HG03159 (cell line): ENCODE results near the gene KRTAP3-2.

ENCODE experiments used
- ATAC-seq: cut with Tn5 transposase; IDR thresholded peaks from one replicate; pipeline ENCODE4 v1.9.1; 2021; ENCODE audit warnings: mild to moderate bottlenecking, moderate library complexity; ENCODE audit not compliant: unreplicated experiment

Gene KRTAP3-2

DNA sequence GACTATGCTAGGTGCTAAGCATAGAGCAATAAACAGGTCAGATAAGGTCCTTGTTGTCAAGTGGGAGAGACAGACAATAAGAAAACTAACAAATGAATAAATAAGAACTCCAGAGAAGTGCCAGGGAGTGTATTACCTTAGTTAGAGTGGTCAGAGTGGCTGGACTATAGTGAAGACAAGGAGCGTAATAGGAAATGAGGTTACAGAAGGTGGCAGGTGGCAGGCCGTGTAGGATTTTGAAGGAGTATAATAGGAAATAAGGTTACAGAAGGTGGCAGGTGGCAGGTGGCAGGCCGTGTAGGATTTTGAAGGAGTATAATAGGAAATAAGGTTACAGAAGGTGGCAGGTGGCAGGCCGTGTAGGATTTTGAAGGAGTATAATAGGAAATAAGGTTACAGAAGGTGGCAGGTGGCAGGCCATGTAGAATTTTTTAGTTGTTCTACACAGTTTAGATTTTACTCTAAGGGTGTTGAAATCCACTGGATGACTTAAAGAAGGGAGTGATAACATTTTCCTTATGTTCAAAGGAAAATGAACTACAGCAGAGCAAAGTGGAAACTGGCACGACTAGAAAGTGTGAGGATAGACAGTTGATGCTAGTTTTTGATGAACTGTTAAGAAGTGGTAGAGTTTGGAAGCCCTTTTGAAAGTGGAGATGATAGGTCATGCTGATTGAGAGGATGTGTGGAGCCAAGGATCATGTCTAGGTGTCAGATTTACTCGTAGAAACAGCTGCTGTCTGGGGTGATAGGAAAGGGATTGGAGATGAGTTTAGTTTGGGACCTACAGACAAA is 12.8 kb upstream of the KRTAP3-2 start:
- no peak for ATAC-seq

DNA sequence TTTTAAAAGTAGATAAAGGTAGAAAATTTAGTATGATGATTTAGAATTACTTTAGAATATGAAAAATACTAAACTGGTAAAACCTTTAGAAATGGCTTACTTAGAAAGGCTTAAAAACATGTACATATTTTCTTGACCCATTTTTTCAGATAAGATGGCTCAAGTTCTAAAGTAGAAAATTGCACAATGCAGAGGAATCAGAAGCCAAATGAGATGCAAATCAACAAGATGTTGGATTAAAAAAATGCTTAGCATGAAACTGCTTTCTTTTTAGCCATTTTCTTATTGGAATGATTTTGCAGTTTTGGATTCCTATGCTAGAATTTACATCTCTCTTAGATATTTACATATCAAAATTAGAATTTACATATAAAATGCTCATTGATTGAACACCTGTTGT is 10.7 kb upstream of the KRTAP3-2 start:
- no peak for ATAC-seq

DNA sequence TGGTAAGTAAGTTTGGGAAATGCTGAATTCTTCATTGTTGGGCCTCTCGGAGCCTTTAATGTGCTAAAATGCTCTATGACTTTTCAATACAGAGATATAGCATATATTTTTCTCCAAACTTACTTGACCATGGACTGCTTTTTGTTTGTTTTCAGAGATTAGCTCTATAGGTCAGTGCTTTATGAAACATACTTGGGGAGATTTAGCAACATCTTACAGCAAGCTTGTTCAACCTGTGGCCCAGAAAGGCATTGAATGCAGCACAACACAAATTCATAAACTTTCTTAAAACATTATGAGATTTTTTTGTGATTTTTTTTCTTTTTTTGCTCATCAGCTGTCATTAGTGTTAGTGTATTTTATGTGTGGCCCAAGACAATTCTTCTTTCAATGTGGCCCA is 10.2 kb upstream of the KRTAP3-2 start:
- ATAC-seq = no peak

DNA sequence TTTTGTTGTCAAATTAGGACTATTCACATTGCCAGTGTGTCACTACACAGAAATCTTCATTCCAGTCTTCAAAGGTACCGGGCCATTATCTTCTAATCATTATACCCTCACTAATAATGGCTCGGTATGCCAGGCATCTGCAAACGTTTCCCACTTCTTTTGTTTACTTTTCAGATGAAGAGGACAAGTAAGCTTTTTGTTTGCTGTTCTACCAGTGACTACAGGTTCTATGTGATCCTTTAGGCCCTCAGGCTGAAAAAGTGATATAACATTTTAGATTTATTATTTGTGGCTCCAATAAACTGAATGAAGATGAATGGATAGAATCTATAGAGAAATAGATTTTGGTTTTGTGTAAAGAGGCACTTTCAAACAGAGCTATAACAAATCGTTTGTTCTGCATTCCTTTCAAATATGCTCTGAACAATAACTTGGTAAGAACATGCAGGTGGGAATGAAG is 9.6 kb upstream of the KRTAP3-2 start:
- no peak for ATAC-seq

DNA sequence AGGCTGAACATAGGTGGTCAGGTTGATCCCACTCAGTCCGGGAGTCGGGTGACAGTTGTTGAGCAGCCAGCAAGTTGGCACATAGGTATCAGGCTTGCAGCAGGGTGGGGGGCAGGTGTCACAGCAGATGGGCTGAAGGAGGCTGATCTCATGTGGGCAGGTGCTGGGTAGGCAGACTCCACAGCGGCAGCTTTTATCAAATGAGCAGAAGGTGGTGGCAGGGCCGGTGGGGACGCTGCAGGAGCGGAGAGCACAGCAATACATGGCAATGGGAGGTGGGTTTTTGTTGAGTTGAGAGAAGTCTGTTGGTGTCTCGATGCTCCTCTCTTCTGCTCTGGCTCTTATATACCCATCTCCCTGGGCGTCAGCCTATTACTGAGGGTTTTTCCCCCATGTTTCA is 9.1 kb upstream of the KRTAP3-2 start, which contains the start of gene KRTAP3-1:
Gene KRTAP3-1 (minus strand): TSS at position 318 of the 400 bp plus-strand sequence. CDS start 54 bp downstream, at position 264.
- no peak for ATAC-seq

DNA sequence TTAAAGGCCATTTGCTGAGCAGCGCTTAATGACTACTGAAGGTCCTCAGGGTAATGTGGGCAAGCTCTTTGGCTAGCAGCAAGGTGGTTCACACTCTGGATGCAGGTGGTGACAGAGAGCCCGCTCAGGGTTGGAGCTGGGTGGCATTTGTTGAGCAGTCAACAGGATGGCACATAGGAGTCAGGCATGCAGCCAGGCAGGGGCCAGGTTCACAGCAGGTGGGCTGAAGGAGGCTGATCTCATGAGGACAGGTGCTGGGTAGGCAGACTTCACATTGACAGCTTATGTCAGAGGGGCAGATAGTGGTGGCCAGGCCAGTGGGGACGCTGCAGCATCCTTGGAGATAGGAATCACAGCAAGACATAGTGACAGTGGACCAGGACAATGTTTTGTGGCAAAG is 4.7 kb upstream of the KRTAP3-2 start:
- ATAC-seq = no peak

DNA sequence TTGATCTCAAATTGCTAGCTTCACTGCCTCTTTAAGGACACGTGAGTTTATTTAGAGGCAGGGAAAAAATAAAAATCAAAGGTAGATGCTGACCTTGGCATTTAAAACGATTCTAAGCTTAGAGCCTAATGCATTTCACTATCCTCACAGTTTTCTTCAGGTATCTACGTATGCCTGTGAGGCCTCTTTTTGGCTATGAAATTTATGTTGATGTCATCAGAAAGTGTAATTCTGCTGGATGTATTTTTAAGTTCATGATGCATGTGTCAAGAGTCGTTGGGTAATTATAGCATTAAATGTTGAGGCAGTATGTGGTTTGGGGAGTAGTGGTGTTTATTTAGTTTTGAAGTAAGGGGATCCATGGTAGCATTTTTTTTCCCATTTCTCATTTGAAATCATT is 4.2 kb upstream of the KRTAP3-2 start:
- no peak for ATAC-seq

DNA sequence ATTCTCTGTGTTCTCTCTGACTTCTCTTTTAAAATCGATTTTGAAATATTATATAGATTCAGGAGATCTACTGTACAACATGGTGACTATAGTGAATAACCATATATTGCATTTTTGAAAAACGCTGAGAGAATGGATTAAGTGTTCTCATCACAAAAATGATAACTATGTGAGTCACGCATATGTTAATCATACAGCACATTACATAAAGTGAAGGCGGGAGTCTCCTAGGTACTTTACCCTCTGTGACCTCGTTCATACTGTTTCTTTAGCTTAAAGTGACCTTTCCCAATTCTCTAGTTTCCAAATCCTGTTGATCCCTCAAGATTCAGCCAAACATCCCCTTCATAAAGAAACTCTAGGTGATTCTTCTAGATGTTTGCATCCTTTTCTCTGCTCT is 3.1 kb upstream of the KRTAP3-2 start:
- no peak for ATAC-seq

DNA sequence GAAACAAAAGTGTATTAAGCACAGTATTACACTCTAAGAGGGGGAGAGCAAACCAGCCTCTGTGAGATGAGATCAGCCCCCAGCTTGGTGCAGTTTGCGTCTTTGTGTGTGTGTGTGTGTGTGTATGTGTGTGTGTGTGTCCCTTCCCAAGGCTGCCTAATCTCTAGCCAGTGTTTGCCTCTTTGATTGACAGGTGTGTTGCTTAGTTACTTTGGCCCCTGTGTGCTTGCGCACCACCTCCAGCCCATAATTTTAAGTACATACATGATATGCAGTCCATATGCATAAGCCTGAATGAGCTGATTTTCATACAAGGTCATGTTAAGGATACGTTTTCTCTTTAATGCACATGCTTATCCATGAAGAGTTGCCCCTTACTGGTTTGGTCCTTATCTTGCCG is 2.1 kb upstream of the KRTAP3-2 start:
- no peak for ATAC-seq

DNA sequence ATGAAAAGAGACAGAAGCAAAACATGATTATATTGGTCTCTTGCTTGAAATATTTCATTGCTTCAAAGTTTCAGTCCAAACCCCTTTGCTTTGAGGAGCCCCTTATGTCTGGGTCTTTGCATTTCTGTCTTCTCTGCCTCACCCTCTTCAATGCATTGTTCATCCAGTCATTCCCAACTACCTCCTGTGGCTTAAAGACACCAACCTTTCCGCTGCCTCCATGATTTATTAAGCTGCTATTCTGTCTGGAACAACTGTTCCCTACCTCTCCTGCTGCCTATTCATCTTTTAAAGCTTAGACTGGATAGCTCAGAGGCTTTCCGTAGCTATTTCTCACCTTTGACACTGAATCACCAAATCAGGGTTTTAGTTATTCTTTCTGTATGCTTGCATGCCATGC is 2.3 kb downstream of the KRTAP3-2 start:
- no peak for ATAC-seq

DNA sequence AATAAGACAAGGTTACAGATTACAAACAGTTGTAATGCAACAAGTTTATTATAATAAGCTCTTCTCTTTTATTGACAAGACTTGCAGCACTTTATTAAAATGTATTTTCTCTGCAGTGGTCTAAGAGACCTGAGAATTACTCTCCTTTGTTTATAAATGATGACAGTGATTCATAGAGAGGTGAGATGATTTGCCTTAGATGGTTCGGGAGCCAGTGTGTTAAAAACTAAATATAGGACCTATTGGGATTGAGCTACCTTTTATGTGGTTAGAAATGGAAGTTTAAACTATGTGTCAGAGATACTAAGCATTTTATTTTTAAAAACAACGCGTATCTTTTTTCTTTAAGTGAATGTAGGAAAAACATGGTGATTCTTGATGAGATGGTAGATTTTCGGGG is 2.9 kb downstream of the KRTAP3-2 start:
- no peak for ATAC-seq

DNA sequence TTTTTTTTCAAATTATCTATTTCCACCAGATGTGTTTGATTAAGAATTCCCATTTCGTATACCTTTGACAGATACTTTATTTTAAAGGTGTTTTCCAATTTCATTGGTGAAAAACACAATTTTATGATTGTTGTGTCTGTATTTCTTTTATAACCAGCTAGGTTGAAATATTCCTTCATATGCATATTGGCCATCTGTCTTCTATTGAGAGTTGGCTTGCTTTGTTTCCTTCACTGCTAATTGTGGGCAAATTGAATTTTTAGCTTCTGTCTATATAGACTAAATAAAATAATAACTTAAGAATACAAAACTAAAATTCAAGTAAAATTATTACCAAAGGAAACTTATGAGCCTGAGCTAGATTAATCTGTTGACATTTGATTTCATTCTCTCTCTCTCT is 4.6 kb downstream of the KRTAP3-2 start:
- no peak for ATAC-seq

DNA sequence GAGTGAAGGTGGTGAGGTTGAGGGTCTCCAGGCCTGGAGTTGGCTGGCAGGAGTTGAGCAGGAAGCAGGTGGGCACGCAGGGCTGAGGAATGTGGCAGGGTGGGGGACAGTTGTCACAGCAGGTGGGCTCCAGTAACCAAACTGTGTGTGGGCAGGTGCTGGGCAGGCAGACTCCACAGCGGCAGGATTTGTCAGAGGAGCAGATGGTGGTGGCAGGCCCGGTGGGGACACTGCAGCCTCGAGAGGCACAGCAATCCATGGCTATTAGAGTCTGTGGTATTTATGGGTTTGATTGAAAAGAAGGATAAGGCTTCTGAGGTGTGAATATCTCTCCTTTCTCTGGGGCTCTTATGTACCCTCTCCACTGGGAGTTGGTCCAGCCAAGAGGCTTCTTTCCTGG is 5.9 kb downstream of the KRTAP3-2 start, which contains the start of gene KRTAP3-3:
Gene KRTAP3-3 (minus strand): TSS at position 326 of the 400 bp plus-strand sequence. CDS start 67 bp downstream, at position 259.
- no peak for ATAC-seq

DNA sequence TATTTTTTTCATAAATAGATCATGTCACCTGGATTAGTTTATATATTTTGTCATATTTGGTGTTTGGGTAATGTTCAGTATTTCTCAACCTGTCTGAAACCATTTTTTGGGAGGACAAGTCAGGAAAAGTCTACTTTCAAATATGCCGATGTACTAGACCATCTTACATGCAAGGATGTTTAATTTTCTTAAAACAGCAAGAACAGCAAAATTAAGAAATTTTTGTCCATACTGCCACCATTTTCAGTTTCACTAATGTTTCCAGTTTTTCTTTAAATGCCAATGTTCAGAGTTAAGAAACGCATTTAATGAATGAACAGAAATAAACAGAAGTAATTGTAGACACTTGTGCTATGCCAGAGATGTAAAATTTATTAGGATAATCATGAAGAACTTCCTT is 6.6 kb downstream of the KRTAP3-2 start:
- ATAC-seq = no peak

DNA sequence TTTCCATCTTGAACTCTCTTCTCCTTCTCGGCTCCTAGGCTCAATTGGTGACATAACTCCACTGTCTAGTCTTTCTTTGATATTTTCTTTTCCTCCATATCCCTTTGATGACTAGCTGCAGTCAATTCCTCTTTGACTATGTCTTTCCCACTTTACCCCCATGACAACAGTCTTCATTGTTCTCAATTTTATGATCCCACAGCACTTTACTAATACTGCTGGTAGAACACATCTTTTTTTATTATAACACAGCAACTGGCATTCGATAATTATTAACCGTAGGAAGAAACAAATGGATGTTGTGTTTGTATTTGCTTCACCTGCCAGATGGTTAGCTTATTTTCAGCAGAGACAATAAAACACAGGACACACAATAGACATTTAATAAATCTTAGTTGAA is 7.0 kb downstream of the KRTAP3-2 start:
- ATAC-seq = no peak

DNA sequence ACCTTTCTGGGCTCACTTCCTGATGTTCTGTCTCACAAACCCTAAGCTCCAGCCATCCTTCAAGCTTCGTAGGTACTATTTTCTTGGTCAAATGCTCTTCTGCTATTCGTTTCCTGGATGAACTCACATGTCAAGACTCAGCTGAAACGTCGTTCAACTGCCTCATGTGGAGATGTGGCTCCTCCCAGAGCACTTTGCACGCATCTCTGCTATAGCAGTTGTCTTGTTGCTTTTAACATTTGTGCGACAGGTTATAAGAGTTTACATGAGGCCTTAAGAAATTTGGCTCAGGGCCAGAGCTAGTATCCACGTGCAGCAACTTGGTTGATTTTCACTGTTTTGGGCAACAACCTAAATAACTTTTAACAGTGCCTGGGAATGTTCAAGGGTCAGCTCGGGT is 12.8 kb downstream of the KRTAP3-2 start:
- no peak for ATAC-seq

DNA sequence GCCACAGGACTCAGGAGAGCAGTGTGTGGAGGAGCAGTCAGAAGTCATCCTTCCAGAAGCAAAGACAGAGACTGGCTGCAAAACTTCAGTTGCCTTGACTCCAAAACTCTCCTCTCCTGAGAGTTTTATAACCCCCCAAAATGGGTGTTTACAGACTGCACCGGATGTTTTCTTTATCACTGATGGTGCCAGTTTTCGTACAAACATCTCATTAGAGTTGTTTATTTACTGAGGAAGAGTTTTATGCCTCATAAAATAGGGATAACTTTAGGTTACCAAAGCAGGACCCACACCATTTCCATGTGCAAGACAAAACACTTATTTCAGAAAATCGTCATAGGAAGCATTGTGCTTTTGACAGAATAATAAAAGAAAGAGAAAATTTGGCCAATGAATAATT is 15.5 kb downstream of the KRTAP3-2 start, which contains the start of gene KRT40:
Gene KRT40 (minus strand): TSS at position 101 of the 400 bp plus-strand sequence. CDS start 53 bp downstream, at position 48.
- ATAC-seq = no peak

DNA sequence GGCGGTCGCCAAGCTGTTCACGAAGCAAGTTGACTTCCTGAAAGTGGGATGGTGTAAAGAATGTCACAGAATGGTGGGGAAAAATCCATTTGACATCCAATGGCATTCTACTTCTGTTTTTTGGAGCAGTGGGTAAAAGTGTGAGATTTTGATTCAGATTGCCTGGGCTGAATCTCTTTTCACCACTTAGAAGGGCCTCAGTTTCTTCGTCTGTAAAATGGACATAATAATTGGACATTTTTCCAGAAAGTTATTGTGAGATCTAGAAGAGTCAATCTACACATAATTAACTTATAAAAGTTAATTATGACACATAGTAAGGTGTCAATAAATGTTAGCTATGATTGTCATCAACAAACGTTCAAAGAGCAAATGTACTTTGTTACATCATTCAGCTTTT is 18.6 kb downstream of the KRTAP3-2 start:
- no peak for ATAC-seq

DNA sequence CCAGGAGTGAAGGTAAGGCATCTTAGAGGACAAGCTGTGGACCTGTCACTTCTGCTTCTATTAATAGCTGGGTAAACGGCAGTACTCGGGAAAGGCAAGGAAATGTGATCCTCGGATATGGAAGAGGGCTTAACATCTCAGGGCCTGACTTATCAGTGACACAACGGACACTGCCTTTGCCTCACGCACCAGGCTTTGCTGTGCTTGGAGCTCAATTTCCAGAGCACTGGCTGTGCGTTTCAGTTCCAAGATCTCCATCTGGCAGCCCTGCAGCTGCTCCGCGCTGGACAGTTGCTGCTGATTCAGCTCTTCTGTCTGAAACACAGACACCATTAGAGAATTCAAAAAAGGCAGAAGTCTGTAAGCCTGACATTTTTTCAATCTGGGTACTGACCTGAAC is 19.1 kb downstream of the KRTAP3-2 start:
- ATAC-seq = no peak

DNA sequence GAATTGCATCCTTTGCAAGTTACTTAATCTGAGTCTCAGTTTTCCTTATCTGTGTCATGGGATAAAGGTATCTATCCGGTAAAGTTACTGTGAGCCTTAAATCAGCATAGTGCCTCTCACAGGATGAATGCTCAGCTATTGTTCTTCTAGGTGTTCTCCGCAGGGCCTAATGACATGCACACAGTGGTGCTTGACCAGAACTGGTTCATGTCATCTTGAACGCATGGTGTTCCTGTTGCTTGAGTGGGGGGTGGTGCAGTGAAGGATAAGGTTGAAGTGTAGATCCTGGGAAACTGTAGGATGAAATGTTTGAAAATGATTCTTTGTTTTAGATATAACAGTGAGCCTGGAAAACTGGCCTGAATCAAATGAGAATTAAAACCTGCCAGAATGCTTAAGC is 19.6 kb downstream of the KRTAP3-2 start:
- ATAC-seq = no peak

DNA sequence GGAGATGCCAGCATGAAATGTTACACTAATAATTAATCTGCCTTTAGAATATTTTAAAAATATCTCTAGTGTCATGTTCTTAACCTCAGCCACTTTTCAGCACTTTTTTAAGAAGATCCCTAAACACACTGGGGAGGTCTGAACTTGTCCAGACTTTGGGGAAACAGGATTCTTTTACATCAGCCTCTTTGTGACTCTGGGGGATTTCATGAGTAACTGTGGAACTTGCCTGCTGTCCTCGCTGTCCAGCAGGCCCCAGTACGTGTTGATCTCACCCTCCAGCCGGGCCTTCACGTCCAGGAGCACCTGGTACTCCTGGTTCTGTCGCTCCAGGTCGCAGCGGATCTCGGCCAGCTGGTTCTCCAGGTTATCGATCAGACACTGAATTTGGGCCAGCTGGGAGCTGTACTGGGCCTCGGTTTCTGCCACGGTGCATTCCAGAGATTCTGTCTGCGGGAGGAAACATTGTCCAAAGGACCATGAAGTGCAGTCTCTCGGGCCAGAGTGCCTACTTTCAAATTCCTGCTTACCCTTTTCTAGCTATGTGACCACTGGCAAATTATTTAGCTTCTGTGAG is 21.0 kb downstream of the KRTAP3-2 start:
- no peak for ATAC-seq

DNA sequence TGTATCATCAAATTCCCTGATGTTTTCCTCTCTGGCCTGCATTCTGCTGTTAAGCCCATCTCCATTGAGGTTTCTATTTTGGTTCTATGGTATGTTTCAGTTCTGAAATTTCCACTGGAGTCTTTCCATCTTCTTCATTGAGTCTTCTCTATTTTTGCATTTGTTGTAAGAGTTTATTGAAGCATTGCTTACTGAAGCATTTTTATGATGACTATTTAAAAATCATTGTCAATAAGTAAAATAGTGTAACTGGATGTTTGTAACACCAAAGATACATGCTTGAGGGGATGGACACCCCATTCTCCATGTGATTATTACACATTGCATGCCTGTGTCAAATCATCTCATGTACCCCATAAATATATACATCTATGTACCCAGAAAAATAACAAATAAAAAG is 24.2 kb downstream of the KRTAP3-2 start:
- no peak for ATAC-seq
